GM04504 (cell line): ENCODE measurements around the gene TULP4.

ENCODE experiments used
- DNase-seq: peaks from one replicate; pipeline ENCODE4 v3.0.0-alpha.2; 2012; ENCODE audit warnings: low read depth

Gene TULP4

GRCh38 chr6:158358450-158359077 is 46.3 kb downstream of the TULP4 start:
- DNase-seq: no peak

- no peak for DNase-seq
These were observed 48.8 kb downstream of the TULP4 start for GRCh38 chr6:158361068-158361467.

- DNase-seq: peak; percentile 21
These were observed 49.9 kb downstream of the TULP4 start for GRCh38 chr6:158361961-158362669.

GRCh38 chr6:158366363-158366762 is 54.1 kb downstream of the TULP4 start:
- DNase-seq: no peak

GRCh38 chr6:158367816-158368215 is 55.6 kb downstream of the TULP4 start:
- no peak for DNase-seq

GRCh38 chr6:158369241-158369640 is 57.0 kb downstream of the TULP4 start:
- DNase-seq: no peak

- no peak for DNase-seq
These were observed 58.5 kb downstream of the TULP4 start for GRCh38 chr6:158370805-158371204.

- no peak for DNase-seq
These were observed 59.0 kb downstream of the TULP4 start for GRCh38 chr6:158371261-158371660.

- no peak for DNase-seq
These were observed 60.3 kb downstream of the TULP4 start for GRCh38 chr6:158372574-158372973.

- DNase-seq: no peak
These were observed 60.9 kb downstream of the TULP4 start for GRCh38 chr6:158373214-158373613.

- DNase-seq: no peak
These were observed 61.8 kb downstream of the TULP4 start for GRCh38 chr6:158374020-158374419.

- DNase-seq: peak; percentile 87
These were observed 64.4 kb downstream of the TULP4 start for GRCh38 chr6:158376631-158377081.

GRCh38 chr6:158377860-158378259 is 65.6 kb downstream of the TULP4 start:
- no peak for DNase-seq

- DNase-seq: no peak
These were observed 67.1 kb downstream of the TULP4 start for GRCh38 chr6:158379336-158379735.

- DNase-seq: peak; percentile 38
These were observed 68.9 kb downstream of the TULP4 start for GRCh38 chr6:158381214-158381613.

- no peak for DNase-seq
These were observed 70.2 kb downstream of the TULP4 start for GRCh38 chr6:158382491-158382890.

- no peak for DNase-seq
These were observed 70.8 kb downstream of the TULP4 start for GRCh38 chr6:158383057-158383456.

- no peak for DNase-seq
These were observed 71.3 kb downstream of the TULP4 start for GRCh38 chr6:158383542-158383941.

- DNase-seq: no peak
These were observed 72.4 kb downstream of the TULP4 start for GRCh38 chr6:158384671-158385110.

- no peak for DNase-seq
These were observed 74.8 kb downstream of the TULP4 start for GRCh38 chr6:158387036-158387435.

GRCh38 chr6:158387578-158387977 is 75.3 kb downstream of the TULP4 start:
- no peak for DNase-seq

- no peak for DNase-seq
These were observed 76.5 kb downstream of the TULP4 start for GRCh38 chr6:158388727-158389126.

GRCh38 chr6:158389193-158389919 is 77.1 kb downstream of the TULP4 start:
- no peak for DNase-seq
